Neural progenitor cell (in vitro differentiated cells): Measurements from ENCODE around the gene PAM.
A peak's percentile ranks its signal among the peaks of the same experiment; 100 is the strongest.

Source experiments
- CTCF ChIP-seq: fragments of 200-600 bp; sonication (generic); IDR thresholded peaks from 2 replicates; pipeline ENCODE4 v1.5.1; 2017; ENCODE audit warnings: antibody characterized with exemption, mild to moderate bottlenecking
- EZH2 ChIP-seq: fragments of 200-600 bp; sonication (generic); IDR thresholded peaks from 2 replicates; pipeline ENCODE4 v1.6.1; 2017; ENCODE audit warnings: antibody characterized with exemption, mild to moderate bottlenecking, moderate library complexity

GRCh38 chr5:102753889-102754766 is 977 bp upstream of the PAM start:
- TF ChIP-seq EZH2 (peak; percentile 1), CTCF (no peak)
